Endodermal cell (in vitro differentiated cells): ENCODE measurements around the gene NUP98. TPM values are rescaled to one million over a fixed set of nuclear protein-coding genes. Genes with fewer than 3 reads are reported as not detected.
"Not testable (repeated sequence)": the region's sequence is repeated elsewhere in the genome, so short reads cannot be mapped to it uniquely, and the experiment has no call there.

Experiments used
- DNase-seq: peaks from one replicate; pipeline ENCODE4 v3.0.0-alpha.2; 2017
- H3K27ac ChIP-seq: 2 replicates; pipeline ENCODE4 v1.5.1; 2013; ENCODE audit warnings: mild to moderate bottlenecking, low read depth, low read length, moderate library complexity
- H3K27me3 ChIP-seq: 2 replicates; pipeline ENCODE4 v1.6.1; 2013; ENCODE audit warnings: mild to moderate bottlenecking, low read length, moderate library complexity; ENCODE audit not compliant: insufficient read depth, control insufficient read depth, poor library complexity, severe bottlenecking
- H3K36me3 ChIP-seq: 2 replicates; pipeline ENCODE4 v1.7.0; 2013; ENCODE audit warnings: mild to moderate bottlenecking, low read length, moderate library complexity; ENCODE audit not compliant: control insufficient read depth, insufficient read depth
- H3K4me1 ChIP-seq: one replicate; pipeline ENCODE4 v1.7.0; 2013; ENCODE audit warnings: low read length; ENCODE audit not compliant: control insufficient read depth, insufficient read depth
- H3K4me3 ChIP-seq: 2 replicates; pipeline ENCODE4 v1.5.1; 2013; ENCODE audit warnings: mild to moderate bottlenecking, low read length, moderate library complexity
- H3K9ac ChIP-seq: 2 replicates; pipeline ENCODE4 v1.6.1; 2013; ENCODE audit warnings: mild to moderate bottlenecking, low read length, moderate library complexity; ENCODE audit not compliant: poor library complexity, severe bottlenecking; ENCODE audit errors: extremely low read depth
- H3K9me3 ChIP-seq: 2 replicates; pipeline ENCODE4 v1.6.1; 2013; ENCODE audit warnings: mild to moderate bottlenecking, low read length, moderate library complexity; ENCODE audit not compliant: control insufficient read depth
- H3K27ac Mint-ChIP-seq: 2 replicates; pipeline ENCODE4 v1.8.0; 2020; ENCODE audit warnings: mixed read lengths
- H3K27me3 Mint-ChIP-seq: 2 replicates; pipeline ENCODE4 v1.8.0; 2021; ENCODE audit warnings: mild to moderate bottlenecking, mixed read lengths; ENCODE audit not compliant: insufficient read depth
- H3K36me3 Mint-ChIP-seq: 2 replicates; pipeline ENCODE4 v1.8.0; 2020; ENCODE audit warnings: low read depth, mixed read lengths
- H3K4me1 Mint-ChIP-seq: 2 replicates; pipeline ENCODE4 v1.8.0; 2020; ENCODE audit warnings: mixed read lengths
- H3K4me3 Mint-ChIP-seq: 2 replicates; pipeline ENCODE4 v1.8.0; 2020; ENCODE audit warnings: mild to moderate bottlenecking, moderate library complexity, mixed read lengths
- H3K9me3 Mint-ChIP-seq: 2 replicates; pipeline ENCODE4 v1.8.0; 2020; ENCODE audit warnings: mild to moderate bottlenecking, mixed read lengths
- CTCF ChIP-seq: fragments of 200-600 bp; sonication (generic); conservative IDR thresholded peaks from 2 replicates; pipeline ENCODE4 v1.5.0; 2021; ENCODE audit warnings: antibody characterized with exemption, mild to moderate bottlenecking
- WGBS, 2 experiments: methylation state at CpG; one replicate each; pipeline versions ENCODE4 v1.1.5 to v1.1.7; 2013; ENCODE audit warnings: missing lambda C conversion rate in 2 of 2, mixed read lengths in 1 of 2; ENCODE audit not compliant: insufficient coverage in 1 of 2, insufficient read length in 1 of 2; 5-methylcytosine and 5-hydroxymethylcytosine counted together
- total RNA-seq, 2 donors: library from RNA; stranded (reverse); fragmentation: NEBNext Ultra II Directional in 1 of 2; extraction: Animal tissue kit (Norgen Biotek cat#: 25700) in 1 of 2; gene quantifications; 2 replicates in 1 of 2; 3 replicates in 1 of 2; pipeline ENCODE4 v1.2.1, GENCODE V29; 2021

NUP98 gene
- total RNA-seq, 2 donors from 2014 or later: 81.6 to 92.6 TPM

GRCh38 chr11:3659595-3660515 is 137.5 kb downstream of the NUP98 start:
- Histone ChIP-seq H3K36me3 (no peaks in the 10 kb centered on the region), H3K27ac (no peak overlapping the region), H3K4me3 (no peak overlapping the region), H3K9me3 (no peaks in the 10 kb centered on the region), H3K27me3 (no peaks in the 10 kb centered on the region), H3K4me1 (no peaks in the 10 kb centered on the region), H3K9ac (no peak overlapping the region)
- no peaks in the 10 kb centered on the region for H3K36me3 Mint-ChIP-seq
- no peak overlapping the region for H3K4me3 Mint-ChIP-seq
- 94 to 98% methylated on average over 18 to 33 of the region's 33 CpGs for WGBS, 2 experiments
- H3K27ac Mint-ChIP-seq: no peak overlapping the region
- peaks cover 4% of the 10 kb centered on the region for H3K27me3 Mint-ChIP-seq
- DNase-seq: no peak
- no peaks in the 10 kb centered on the region for H3K4me1 Mint-ChIP-seq
- no peak for TF ChIP-seq CTCF
- H3K9me3 Mint-ChIP-seq: peaks cover 7% of the 10 kb centered on the region

- no peak overlapping the region for H3K4me3 Mint-ChIP-seq
- Histone ChIP-seq H3K4me1 (no peaks in the 10 kb centered on the region), H3K36me3 (no peaks in the 10 kb centered on the region), H3K27ac (no peak overlapping the region), H3K4me3 (no peak overlapping the region), H3K9me3 (no peaks in the 10 kb centered on the region), H3K9ac (no peak overlapping the region), H3K27me3 (no peaks in the 10 kb centered on the region)
- H3K36me3 Mint-ChIP-seq: no peaks in the 10 kb centered on the region
- H3K27ac Mint-ChIP-seq: no peak overlapping the region
- no peak for TF ChIP-seq CTCF
- DNase-seq: no peak
- no peaks in the 10 kb centered on the region for H3K4me1 Mint-ChIP-seq
- peaks cover 4% of the 10 kb centered on the region for H3K27me3 Mint-ChIP-seq
- peaks cover 7% of the 10 kb centered on the region for H3K9me3 Mint-ChIP-seq
- 95 to 97% methylated on average over 5 to 8 of the region's 8 CpGs for WGBS, 2 experiments
Observed at GRCh38 chr11:3658252-3658651, 139.1 kb downstream of the NUP98 start.

- not testable (repeated sequence) for H3K36me3 ChIP-seq, H3K36me3 Mint-ChIP-seq, DNase-seq, H3K4me1 ChIP-seq, H3K4me1 Mint-ChIP-seq, H3K27me3 Mint-ChIP-seq, H3K4me3 ChIP-seq, H3K27ac ChIP-seq, H3K9me3 ChIP-seq, H3K4me3 Mint-ChIP-seq, H3K9ac ChIP-seq, H3K27me3 ChIP-seq, H3K27ac Mint-ChIP-seq, H3K9me3 Mint-ChIP-seq
- WGBS, 2 experiments: 95 to 96% methylated on average over 4 to 5 of the region's 5 CpGs
Observed at GRCh38 chr11:3657331-3657730, 140.0 kb downstream of the NUP98 start.
